Dendritic cell treated with granulocyte-macrophage colony-stimulating factor and Interleukin-4, amounts not matched to agents 40 ng/mL and 50 ng/mL, for 4 days (primary cell): Measurements from ENCODE around the gene FBH1.

Experiments used
- H3K27ac Mint-ChIP-seq: one replicate; pipeline ENCODE4 v1.8.0; 2022; ENCODE audit warnings: mild to moderate bottlenecking, mixed read lengths
- H3K27me3 Mint-ChIP-seq: one replicate; pipeline ENCODE4 v1.8.0; 2022; ENCODE audit warnings: mild to moderate bottlenecking, mixed read lengths
- H3K36me3 Mint-ChIP-seq: one replicate; pipeline ENCODE4 v1.8.0; 2022; ENCODE audit warnings: low read depth, mixed read lengths
- H3K4me1 Mint-ChIP-seq: one replicate; pipeline ENCODE4 v1.8.0; 2022; ENCODE audit warnings: low read depth, mixed read lengths
- H3K4me3 Mint-ChIP-seq: one replicate; pipeline ENCODE4 v1.8.0; 2022; ENCODE audit warnings: mild to moderate bottlenecking, moderate library complexity, mixed read lengths
- H3K9me3 Mint-ChIP-seq: one replicate; pipeline ENCODE4 v1.8.0; 2022; ENCODE audit warnings: mixed read lengths
- intact Hi-C: fragments of 100-400 bp; cut with micrococcal nuclease; formaldehyde crosslinking; loops from one replicate; pipeline ENCODE4 v1.15.0; 2022

Gene FBH1

GRCh38 chr10:5968037-5968680, 78.1 kb downstream of the FBH1 start:
- Mint-ChIP-seq H3K27ac (no peak overlapping the region), H3K9me3 (no peaks in the 10 kb centered on the region), H3K36me3 (no peaks in the 10 kb centered on the region), H3K4me1 (peaks cover 12% of the 10 kb centered on the region), H3K4me3 (no peak overlapping the region), H3K27me3 (no peaks in the 10 kb centered on the region)
- intact Hi-C loops = no loop called here

- H3K4me1 Mint-ChIP-seq = peaks cover 12% of the 10 kb centered on the region
- no peak overlapping the region for H3K27ac Mint-ChIP-seq
- no peaks in the 10 kb centered on the region for H3K9me3 Mint-ChIP-seq
- intact Hi-C loops = no loop called here
- H3K27me3 Mint-ChIP-seq = no peaks in the 10 kb centered on the region
- no peak overlapping the region for H3K4me3 Mint-ChIP-seq
- no peaks in the 10 kb centered on the region for H3K36me3 Mint-ChIP-seq
Observed at GRCh38 chr10:5968681-5969453, 78.8 kb downstream of the FBH1 start.

- no peaks in the 10 kb centered on the region for H3K9me3 Mint-ChIP-seq
- H3K4me3 Mint-ChIP-seq = no peak overlapping the region
- intact Hi-C loops = no loop called here
- H3K27ac Mint-ChIP-seq = no peak overlapping the region
- H3K36me3 Mint-ChIP-seq = no peaks in the 10 kb centered on the region
- peaks cover 12% of the 10 kb centered on the region for H3K4me1 Mint-ChIP-seq
- no peaks in the 10 kb centered on the region for H3K27me3 Mint-ChIP-seq
Observed at GRCh38 chr10:5970066-5970465, 80.0 kb downstream of the FBH1 start.

- H3K4me3 Mint-ChIP-seq = no peak overlapping the region
- H3K27me3 Mint-ChIP-seq = no peaks in the 10 kb centered on the region
- peaks cover 17% of the 10 kb centered on the region for H3K4me1 Mint-ChIP-seq
- no peak overlapping the region for H3K27ac Mint-ChIP-seq
- intact Hi-C loops = no loop called here
- H3K36me3 Mint-ChIP-seq = no peaks in the 10 kb centered on the region
- no peaks in the 10 kb centered on the region for H3K9me3 Mint-ChIP-seq
Observed at GRCh38 chr10:5970527-5970926, 80.5 kb downstream of the FBH1 start.

GRCh38 chr10:5971315-5971832, 81.3 kb downstream of the FBH1 start:
- Mint-ChIP-seq H3K27me3 (no peaks in the 10 kb centered on the region), H3K27ac (peak overlapping the region; percentile 36), H3K9me3 (no peaks in the 10 kb centered on the region), H3K36me3 (no peaks in the 10 kb centered on the region), H3K4me3 (no peak overlapping the region), H3K4me1 (peaks cover 25% of the 10 kb centered on the region)
- intact Hi-C loops = no loop called here

GRCh38 chr10:5971886-5972285, 81.8 kb downstream of the FBH1 start:
- no peaks in the 10 kb centered on the region for H3K9me3 Mint-ChIP-seq
- H3K4me1 Mint-ChIP-seq = peaks cover 28% of the 10 kb centered on the region
- H3K27ac Mint-ChIP-seq = peak overlapping the region; percentile 36
- no peaks in the 10 kb centered on the region for H3K36me3 Mint-ChIP-seq
- intact Hi-C loops = no loop called here
- H3K4me3 Mint-ChIP-seq = no peak overlapping the region
- H3K27me3 Mint-ChIP-seq = no peaks in the 10 kb centered on the region

- intact Hi-C loops = no loop called here
- Mint-ChIP-seq H3K27me3 (peaks cover under 1% of the 10 kb centered on the region), H3K27ac (no peak overlapping the region), H3K9me3 (no peaks in the 10 kb centered on the region), H3K4me1 (peaks cover 29% of the 10 kb centered on the region), H3K4me3 (no peak overlapping the region), H3K36me3 (no peaks in the 10 kb centered on the region)
Observed at GRCh38 chr10:5973069-5973468, 83.0 kb downstream of the FBH1 start.

GRCh38 chr10:5975641-5976473, 85.8 kb downstream of the FBH1 start:
- Mint-ChIP-seq H3K36me3 (no peaks in the 10 kb centered on the region), H3K9me3 (no peaks in the 10 kb centered on the region), H3K4me1 (peaks cover 33% of the 10 kb centered on the region), H3K4me3 (peak overlapping the region; percentile 71), H3K27me3 (peaks cover 9% of the 10 kb centered on the region), H3K27ac (peak overlapping the region; percentile 42)
- intact Hi-C loops = no loop called here

GRCh38 chr10:5976512-5977470, 86.7 kb downstream of the FBH1 start:
- peaks cover 26% of the 10 kb centered on the region for H3K4me1 Mint-ChIP-seq
- no peaks in the 10 kb centered on the region for H3K36me3 Mint-ChIP-seq
- peak overlapping the region; percentile 71 for H3K4me3 Mint-ChIP-seq
- no peaks in the 10 kb centered on the region for H3K9me3 Mint-ChIP-seq
- intact Hi-C loops = no loop called here
- H3K27ac Mint-ChIP-seq = peak overlapping the region; percentile 42
- H3K27me3 Mint-ChIP-seq = peaks cover 9% of the 10 kb centered on the region

GRCh38 chr10:5977471-5978229, 87.6 kb downstream of the FBH1 start, which contains the start of gene IL15RA:
TSS of gene IL15RA (minus strand) at chr10:5977543. CDS start at chr10:5977492, 51 bp downstream.
- Mint-ChIP-seq H3K9me3 (no peaks in the 10 kb centered on the region), H3K4me3 (peak within 1 kb of the TSS; percentile 71), H3K27me3 (peaks cover 9% of the 10 kb centered on the region), H3K4me1 (peaks cover 21% of the 10 kb centered on the region), H3K27ac (peak within 1 kb of the TSS; percentile 42), H3K36me3 (no peaks in the 10 kb centered on the region)
- intact Hi-C loops = no loop called here

GRCh38 chr10:5978230-5978489, 88.1 kb downstream of the FBH1 start:
- Mint-ChIP-seq H3K27me3 (peaks cover 9% of the 10 kb centered on the region), H3K9me3 (no peaks in the 10 kb centered on the region), H3K4me1 (peaks cover 21% of the 10 kb centered on the region), H3K36me3 (no peaks in the 10 kb centered on the region), H3K4me3 (peak overlapping the region; percentile 71), H3K27ac (no peak overlapping the region)
- intact Hi-C loops = no loop called here

- Mint-ChIP-seq H3K27ac (no peak overlapping the region), H3K4me3 (no peak overlapping the region), H3K27me3 (peaks cover 9% of the 10 kb centered on the region), H3K9me3 (no peaks in the 10 kb centered on the region), H3K36me3 (no peaks in the 10 kb centered on the region), H3K4me1 (peaks cover 16% of the 10 kb centered on the region)
- intact Hi-C loops = no loop called here
Observed at GRCh38 chr10:5981529-5981928, 91.5 kb downstream of the FBH1 start.

GRCh38 chr10:5983774-5984173, 93.7 kb downstream of the FBH1 start:
- Mint-ChIP-seq H3K27me3 (peaks cover 3% of the 10 kb centered on the region), H3K36me3 (no peaks in the 10 kb centered on the region), H3K4me3 (no peak overlapping the region), H3K9me3 (no peaks in the 10 kb centered on the region), H3K4me1 (peaks cover 20% of the 10 kb centered on the region), H3K27ac (no peak overlapping the region)
- intact Hi-C loops = no loop called here
